ENCODE measurements around the gene HSPA4L. TPM values are rescaled to one million over a fixed set of nuclear protein-coding genes. Genes with fewer than 3 reads are reported as not detected.

Gene HSPA4L
- total RNA-seq, 1 experiment from 2014 or later, result 16.4 TPM

DNA sequence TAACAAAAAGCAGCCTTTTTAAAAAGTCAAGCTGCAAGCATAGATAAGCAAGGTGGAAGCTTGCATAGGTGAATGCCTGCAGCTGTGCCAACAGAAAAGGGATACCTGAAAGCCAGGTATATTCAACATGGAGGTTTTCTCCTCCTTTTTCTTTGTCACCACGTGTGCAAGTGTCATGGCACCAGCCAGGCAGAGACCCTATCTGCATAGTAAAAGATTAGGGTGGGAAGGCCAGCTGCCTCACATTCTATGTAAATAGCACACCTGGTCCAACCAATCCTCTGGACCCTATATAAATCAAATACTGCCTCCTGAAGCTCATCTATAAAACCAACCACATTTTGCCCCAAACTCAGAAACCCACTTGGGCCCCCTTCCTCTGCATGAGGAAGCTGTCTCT lies 70.5 kb downstream of the HSPA4L start:
- no peaks in the 10 kb centered on the region for H3K27me3 Mint-ChIP-seq (ENCODE audit: unreplicated experiment)
- H3K36me3 Mint-ChIP-seq (ENCODE audit: insufficient read depth, unreplicated experiment), result no peaks in the 10 kb centered on the region
- TF ChIP-seq, protein P1, sequence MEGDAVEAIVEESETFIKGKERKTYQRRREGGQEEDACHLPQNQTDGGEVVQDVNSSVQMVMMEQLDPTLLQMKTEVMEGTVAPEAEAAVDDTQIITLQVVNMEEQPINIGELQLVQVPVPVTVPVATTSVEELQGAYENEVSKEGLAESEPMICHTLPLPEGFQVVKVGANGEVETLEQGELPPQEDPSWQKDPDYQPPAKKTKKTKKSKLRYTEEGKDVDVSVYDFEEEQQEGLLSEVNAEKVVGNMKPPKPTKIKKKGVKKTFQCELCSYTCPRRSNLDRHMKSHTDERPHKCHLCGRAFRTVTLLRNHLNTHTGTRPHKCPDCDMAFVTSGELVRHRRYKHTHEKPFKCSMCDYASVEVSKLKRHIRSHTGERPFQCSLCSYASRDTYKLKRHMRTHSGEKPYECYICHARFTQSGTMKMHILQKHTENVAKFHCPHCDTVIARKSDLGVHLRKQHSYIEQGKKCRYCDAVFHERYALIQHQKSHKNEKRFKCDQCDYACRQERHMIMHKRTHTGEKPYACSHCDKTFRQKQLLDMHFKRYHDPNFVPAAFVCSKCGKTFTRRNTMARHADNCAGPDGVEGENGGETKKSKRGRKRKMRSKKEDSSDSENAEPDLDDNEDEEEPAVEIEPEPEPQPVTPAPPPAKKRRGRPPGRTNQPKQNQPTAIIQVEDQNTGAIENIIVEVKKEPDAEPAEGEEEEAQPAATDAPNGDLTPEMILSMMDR (IDR thresholded peaks at IDR 0.05; ENCODE audit: unreplicated experiment), result no peak
- BruUV-seq (replicated peaks), result no TSS peak
- intact Hi-C loops (cut with micrococcal nuclease; ENCODE audit: unreplicated experiment), result no loop called here
- peaks cover 14% of the 10 kb centered on the region for H3K9me3 Mint-ChIP-seq (ENCODE audit: low read depth, unreplicated experiment)
- H3K4me3 Mint-ChIP-seq (ENCODE audit: low read depth, unreplicated experiment), result no peak overlapping the region
- no peak overlapping the region for H3K27ac Mint-ChIP-seq (ENCODE audit: unreplicated experiment)
- DNase-seq, result no peak
- H3K4me1 Mint-ChIP-seq (ENCODE audit: low read depth, unreplicated experiment), result no peaks in the 10 kb centered on the region
- CTCF ChIA-PET, result no interaction called here

DNA sequence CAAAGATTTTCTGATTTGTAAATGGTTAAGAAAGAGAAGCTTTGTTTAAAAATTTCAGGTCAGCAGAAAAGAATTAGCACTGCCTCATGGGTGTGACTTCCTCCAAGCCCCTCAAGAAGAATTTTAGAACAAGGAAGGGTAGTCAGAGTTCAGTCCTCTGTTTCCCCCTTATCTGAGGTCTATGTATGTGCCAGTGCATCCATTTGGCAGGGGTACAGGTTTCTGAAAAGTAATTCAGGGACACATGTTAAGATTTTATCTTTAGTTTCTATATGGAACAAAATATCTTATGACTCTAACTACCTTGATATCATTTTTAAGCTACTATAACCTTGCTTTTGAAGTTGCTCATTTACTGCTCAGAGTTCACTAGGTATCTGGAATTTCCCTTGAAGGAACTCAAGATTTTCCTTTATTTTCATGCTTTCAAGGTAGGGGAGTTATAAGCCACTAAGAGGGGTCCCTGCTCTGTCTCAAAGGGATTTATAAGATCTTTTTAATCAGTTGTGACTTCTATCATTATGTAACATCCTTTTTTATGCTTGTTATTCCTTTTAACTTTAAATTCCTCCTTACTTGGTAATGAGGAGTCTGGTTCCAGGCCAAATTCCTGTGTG lies 74.2 kb downstream of the HSPA4L start:
- H3K27ac Mint-ChIP-seq (ENCODE audit: unreplicated experiment), result peak overlapping the region; percentile 64
- TF ChIP-seq, protein P1 (IDR thresholded peaks at IDR 0.05; ENCODE audit: unreplicated experiment), result no peak
- CTCF ChIA-PET, result no interaction called here
- no peaks in the 10 kb centered on the region for H3K36me3 Mint-ChIP-seq (ENCODE audit: insufficient read depth, unreplicated experiment)
- H3K4me3 Mint-ChIP-seq (ENCODE audit: low read depth, unreplicated experiment), result no peak overlapping the region
- H3K27me3 Mint-ChIP-seq (ENCODE audit: unreplicated experiment), result no peaks in the 10 kb centered on the region
- H3K9me3 Mint-ChIP-seq (ENCODE audit: low read depth, unreplicated experiment), result peaks cover 9% of the 10 kb centered on the region
- BruUV-seq (replicated peaks), result no TSS peak
- intact Hi-C loops (cut with micrococcal nuclease; ENCODE audit: unreplicated experiment), result no loop called here
- no peak for DNase-seq
- H3K4me1 Mint-ChIP-seq (ENCODE audit: low read depth, unreplicated experiment), result no peaks in the 10 kb centered on the region

DNA sequence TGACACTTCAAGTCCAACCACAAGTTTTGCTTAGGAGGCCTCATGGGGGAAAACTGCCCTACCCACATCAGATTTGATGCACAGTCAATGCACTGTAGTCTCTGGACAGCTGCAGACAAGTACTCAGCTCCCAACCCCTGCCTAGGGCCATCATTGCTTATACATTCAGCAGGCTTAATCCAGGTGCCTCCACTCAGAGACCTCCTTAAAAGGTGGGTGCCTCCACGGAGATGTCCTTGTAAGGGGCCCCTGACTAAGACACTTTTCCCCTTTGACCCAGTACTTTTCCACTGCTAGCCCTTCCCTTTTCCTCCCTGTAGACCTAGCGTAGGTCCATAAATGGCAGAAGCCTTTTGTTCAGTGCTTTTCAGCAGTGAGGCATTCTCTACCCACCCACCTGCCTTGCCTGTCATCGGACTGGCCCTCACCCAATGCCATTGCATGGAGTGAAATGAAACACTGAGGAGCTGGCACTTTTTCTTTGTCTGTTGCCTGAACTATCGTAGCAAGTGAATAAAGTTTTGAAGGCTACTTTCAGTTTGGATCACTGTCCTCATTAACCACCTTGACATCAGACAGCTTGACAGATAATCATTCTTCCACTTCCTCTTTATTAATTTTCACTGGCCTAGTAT lies 74.8 kb downstream of the HSPA4L start:
- intact Hi-C loops (cut with micrococcal nuclease; ENCODE audit: unreplicated experiment), result no loop called here
- Mint-ChIP-seq H3K9me3 (ENCODE audit: low read depth, unreplicated experiment) (peaks cover 9% of the 10 kb centered on the region), H3K36me3 (ENCODE audit: insufficient read depth, unreplicated experiment) (no peaks in the 10 kb centered on the region), H3K27me3 (ENCODE audit: unreplicated experiment) (no peaks in the 10 kb centered on the region), H3K4me1 (ENCODE audit: low read depth, unreplicated experiment) (no peaks in the 10 kb centered on the region), H3K27ac (ENCODE audit: unreplicated experiment) (peak overlapping the region; percentile 64), H3K4me3 (ENCODE audit: low read depth, unreplicated experiment) (peak overlapping the region; percentile 55)
- TF ChIP-seq, protein P1 (IDR thresholded peaks at IDR 0.05; ENCODE audit: unreplicated experiment), result no peak
- peak; percentile 25 for DNase-seq
- CTCF ChIA-PET, result no interaction called here
- no TSS peak for BruUV-seq (replicated peaks)

DNA sequence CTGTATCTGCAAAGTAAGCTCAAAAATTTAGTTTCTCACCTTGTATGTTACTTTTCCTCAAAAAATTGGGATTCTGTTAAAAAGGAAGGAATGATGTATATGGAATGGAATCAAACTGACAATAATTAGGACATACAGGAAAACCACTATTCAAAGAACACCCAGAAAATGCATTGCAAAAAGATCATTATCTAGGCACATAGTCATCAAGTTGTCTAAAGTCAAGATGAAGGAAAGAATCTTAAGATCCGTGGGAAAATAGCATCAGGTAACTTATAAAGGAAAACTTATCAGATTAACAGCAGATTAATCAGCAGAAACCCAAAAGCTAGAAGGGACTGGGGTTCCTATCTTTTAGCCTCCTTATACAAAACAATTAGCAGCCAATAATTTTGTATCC lies 75.5 kb downstream of the HSPA4L start:
- Mint-ChIP-seq H3K36me3 (ENCODE audit: insufficient read depth, unreplicated experiment) (no peaks in the 10 kb centered on the region), H3K4me3 (ENCODE audit: low read depth, unreplicated experiment) (no peak overlapping the region), H3K27me3 (ENCODE audit: unreplicated experiment) (no peaks in the 10 kb centered on the region), H3K4me1 (ENCODE audit: low read depth, unreplicated experiment) (no peaks in the 10 kb centered on the region), H3K27ac (ENCODE audit: unreplicated experiment) (peak overlapping the region; percentile 64), H3K9me3 (ENCODE audit: low read depth, unreplicated experiment) (peaks cover 9% of the 10 kb centered on the region)
- TF ChIP-seq, protein P1 (IDR thresholded peaks at IDR 0.05; ENCODE audit: unreplicated experiment), result no peak
- BruUV-seq (replicated peaks), result no TSS peak
- DNase-seq, result no peak
- CTCF ChIA-PET, result no interaction called here
- intact Hi-C loops (cut with micrococcal nuclease; ENCODE audit: unreplicated experiment), result no loop called here
